ENCODE measurements around the gene PIK3CG.
"Not testable (repeated sequence)": the region's sequence is repeated elsewhere in the genome, so short reads cannot be mapped to it uniquely, and the experiment has no call there.

Gene PIK3CG

DNA sequence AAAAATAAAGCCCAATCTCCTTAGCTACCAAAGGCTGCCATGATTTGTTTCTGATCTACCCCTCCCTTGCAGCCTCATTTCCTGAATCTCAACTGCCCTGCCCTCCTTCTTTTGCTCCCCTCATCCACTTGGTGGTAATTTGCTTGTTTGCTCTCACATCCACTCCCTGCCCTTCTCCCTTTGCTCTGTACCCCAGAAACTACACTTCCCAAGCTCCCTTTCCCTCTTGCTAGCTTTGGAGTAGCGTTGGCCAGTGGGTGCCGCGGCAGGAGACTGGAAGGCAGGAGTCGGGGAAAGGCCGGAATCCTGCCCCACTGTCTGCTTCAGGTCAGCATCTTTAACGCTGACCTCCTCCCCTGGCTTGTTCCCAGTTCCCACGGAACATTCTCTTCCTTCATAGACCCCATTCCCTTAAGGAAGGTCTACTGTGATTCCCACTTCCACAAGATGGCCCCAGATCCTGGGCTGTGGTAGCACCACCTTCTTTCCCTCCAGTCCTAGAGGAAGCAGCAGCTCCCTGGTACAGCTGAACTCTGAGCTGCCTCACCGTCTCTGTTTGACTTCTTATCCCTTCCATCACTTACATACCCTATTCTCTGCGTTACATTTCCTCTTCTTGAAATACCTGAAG, 79.1 kb downstream of the PIK3CG start:
- DNase-seq, result no peak

DNA sequence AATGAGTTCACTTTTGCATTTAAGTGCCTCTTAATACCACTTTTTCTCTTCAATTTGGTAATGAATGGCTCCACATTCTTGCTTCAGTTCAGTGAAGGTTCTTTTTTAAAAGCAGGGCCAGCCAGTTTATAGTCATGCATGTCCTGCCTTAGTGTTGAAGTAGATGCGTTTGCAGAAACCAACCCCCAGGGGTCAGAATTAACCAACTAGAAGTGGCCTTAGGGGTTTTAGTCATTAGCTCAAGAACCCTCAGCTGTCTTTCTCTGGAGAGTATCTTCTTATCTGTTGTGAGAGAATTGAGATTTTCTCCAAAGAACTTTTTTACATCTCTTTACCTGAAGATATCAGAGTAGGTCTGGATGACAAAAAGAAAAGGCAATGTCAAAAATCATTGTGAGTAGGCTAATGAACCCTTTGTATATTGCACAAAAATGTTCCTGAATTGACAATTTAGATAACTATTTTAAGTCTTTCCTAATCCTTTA, 82.2 kb downstream of the PIK3CG start:
- peak; percentile 30 for DNase-seq

DNA sequence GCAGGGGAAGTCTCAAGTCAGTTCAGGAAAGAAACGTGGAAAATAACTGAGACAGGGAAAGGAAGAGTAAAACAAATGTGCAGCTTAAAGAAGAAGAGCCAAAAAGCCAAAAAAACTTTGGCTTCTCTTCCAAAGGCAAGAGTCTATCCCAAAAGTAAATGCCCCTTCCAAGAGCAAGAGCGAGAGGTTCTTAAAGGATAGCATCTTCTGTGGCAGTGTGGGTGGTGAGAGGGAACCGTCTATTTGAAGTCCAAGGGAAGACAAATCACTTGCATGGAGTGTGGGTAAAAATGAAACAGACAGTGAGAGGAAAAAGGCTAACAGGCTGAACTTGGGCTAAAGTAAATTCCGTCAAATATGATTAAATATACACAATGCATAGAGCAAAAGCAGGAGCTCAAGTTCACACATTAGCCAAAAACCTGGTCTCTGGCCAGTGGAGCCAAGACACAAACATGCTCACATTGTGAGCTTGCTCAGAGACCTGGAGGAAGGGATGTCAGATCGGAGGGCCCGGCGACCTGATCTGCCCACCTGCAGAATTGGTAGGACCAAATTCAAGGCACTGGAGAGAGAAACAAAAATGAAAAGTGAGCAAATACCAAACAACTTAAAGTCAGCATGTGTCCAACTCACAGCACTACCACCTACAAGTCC, 87.0 kb downstream of the PIK3CG start:
- no peak for DNase-seq

DNA sequence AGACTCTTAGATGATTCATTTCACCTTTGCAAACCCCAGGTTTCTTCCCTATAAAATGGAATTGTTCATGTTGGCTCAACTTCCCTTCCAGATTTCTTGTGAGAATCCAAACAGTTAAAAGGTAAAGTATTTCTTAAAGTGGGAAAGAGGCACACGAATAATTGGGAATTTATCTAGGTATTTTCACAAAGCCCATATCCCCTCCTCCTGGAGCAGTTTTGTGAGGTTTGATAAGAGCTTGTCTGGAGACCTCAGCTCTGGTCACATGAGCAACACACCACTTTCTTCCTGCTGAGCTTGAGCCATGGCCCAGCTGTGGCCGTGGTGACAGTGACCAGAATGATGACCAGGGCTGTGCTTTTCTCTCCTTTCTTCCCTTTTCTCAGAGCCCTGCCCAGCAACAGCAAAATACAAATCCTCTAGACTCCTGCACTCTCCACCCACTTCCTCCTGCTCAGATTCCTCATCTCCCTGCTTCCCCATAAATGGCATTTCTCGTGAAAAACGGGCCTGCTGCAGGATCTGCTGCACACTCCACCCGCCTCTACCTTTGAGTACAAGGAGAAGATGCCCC, 87.7 kb downstream of the PIK3CG start:
- DNase-seq, result no peak

DNA sequence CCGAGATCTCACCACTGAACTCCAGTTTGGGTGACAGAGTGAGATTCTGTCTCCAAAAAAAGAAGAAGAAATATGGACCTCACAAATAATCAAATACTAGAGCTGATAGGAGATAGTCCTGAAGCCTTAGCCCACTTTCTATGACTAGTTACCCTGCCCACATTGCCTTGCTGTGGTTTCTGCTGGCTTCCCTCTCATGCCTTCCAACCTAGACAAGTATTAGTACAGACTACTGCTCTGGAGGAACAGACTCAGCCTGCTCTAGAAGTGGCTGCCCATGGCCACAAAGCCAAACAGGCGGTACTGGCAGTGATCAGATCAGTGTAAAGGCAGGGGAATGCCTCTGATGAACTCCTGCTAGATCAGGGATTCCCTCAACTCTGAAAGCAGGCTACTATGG, 89.8 kb downstream of the PIK3CG start:
- no peak for DNase-seq

DNA sequence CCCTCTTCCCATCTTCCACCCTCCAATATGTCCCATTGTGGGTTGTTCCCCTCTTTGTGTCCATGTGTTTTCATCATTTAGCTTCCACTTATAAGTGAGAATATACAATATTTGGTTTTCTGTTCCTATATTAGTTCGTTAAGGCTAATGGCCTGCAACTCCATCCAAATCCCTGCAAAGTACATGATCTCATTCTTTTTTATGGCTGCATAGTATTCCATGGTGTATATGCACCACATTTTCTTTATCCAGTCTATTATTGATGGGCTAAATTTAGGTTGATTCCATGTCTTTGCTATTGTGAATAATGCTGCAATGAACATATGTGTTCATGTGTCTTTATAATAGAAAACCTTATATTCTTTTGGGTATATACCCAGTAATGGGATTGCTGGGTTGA, 90.8 kb downstream of the PIK3CG start:
- not testable (repeated sequence) for DNase-seq

All from stimulated activated CD8-positive, alpha-beta memory T cell treated with anti-CD3 and anti-CD28 coated beads, Interleukin-4, amount 100 ng/mL, for 48 hours (primary cell).